ENCODE results near the gene TEX38. TPM values are rescaled to one million over a fixed set of nuclear protein-coding genes. Genes with fewer than 3 reads are reported as not detected.
A peak's percentile ranks its signal among the peaks of the same experiment; 100 is the strongest.
"Not testable (repeated sequence)": the region's sequence is repeated elsewhere in the genome, so short reads cannot be mapped to it uniquely, and the experiment has no call there.

Gene TEX38
- total RNA-seq, 4 donors from 2014 or later: not detected

DNA sequence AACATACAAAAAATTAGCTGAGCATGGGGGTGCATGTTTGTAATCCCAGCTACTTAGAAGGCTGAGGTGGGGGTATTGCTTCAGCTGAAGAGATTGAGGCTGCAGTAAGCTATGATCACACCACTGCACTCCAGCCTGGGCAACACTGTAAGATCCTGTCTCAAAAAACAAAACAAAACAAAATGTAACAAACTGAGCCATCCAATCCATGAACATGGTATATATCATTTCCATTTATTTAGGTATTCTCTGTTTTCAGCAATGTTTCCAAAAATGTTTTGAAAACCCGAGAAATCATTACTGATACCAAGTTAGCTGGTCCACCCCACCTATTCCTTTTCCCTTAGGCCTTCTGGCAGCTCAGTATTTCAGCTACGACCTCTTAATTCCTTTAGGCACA, 21.9 kb upstream of the TEX38 start:
- no peak overlapping the region for H3K27ac ChIP-seq

GRCh38 chr1:46650491-46650890, 21.2 kb upstream of the TEX38 start:
- peaks cover 0 to 12% (median 7%) of the 10 kb centered on the region in 3 donors for H3K9me3 ChIP-seq
- no peak overlapping the region for H3K4me3 ChIP-seq
- no peaks in the 10 kb centered on the region for H3K27me3 ChIP-seq
- H3K27ac ChIP-seq: no peak overlapping the region
- TF ChIP-seq, protein P1, sequence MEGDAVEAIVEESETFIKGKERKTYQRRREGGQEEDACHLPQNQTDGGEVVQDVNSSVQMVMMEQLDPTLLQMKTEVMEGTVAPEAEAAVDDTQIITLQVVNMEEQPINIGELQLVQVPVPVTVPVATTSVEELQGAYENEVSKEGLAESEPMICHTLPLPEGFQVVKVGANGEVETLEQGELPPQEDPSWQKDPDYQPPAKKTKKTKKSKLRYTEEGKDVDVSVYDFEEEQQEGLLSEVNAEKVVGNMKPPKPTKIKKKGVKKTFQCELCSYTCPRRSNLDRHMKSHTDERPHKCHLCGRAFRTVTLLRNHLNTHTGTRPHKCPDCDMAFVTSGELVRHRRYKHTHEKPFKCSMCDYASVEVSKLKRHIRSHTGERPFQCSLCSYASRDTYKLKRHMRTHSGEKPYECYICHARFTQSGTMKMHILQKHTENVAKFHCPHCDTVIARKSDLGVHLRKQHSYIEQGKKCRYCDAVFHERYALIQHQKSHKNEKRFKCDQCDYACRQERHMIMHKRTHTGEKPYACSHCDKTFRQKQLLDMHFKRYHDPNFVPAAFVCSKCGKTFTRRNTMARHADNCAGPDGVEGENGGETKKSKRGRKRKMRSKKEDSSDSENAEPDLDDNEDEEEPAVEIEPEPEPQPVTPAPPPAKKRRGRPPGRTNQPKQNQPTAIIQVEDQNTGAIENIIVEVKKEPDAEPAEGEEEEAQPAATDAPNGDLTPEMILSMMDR (IDR thresholded peaks at IDR 0.05): no peak
- TF ChIP-seq POLR2A (IDR thresholded peaks at IDR 0.05): no peak
- WGBS, 2 donors: 89 to 96% methylated on average over 3 of the region's 3 CpGs
- H3K4me1 ChIP-seq: peaks cover 0 to 22% (median 0%) of the 10 kb centered on the region in 3 donors
- H3K36me3 ChIP-seq: peaks cover 0 to 93% (median 4%) of the 10 kb centered on the region in 3 donors
- intact Hi-C loops (cut with DNase I): no loop called here
- DNase-seq: no peak

More for the DNA sequence above, 21.9 kb upstream of the TEX38 start:
- 92 to 97% methylated on average over 2 of the region's 2 CpGs for WGBS, 2 donors
- Histone ChIP-seq H3K4me3 (no peak overlapping the region), H3K36me3 (peaks cover 0 to 93% (median 4%) of the 10 kb centered on the region in 3 donors), H3K4me1 (peaks cover 0 to 22% (median 0%) of the 10 kb centered on the region in 3 donors), H3K9me3 (peaks cover 0 to 12% (median 7%) of the 10 kb centered on the region in 3 donors), H3K27me3 (no peaks in the 10 kb centered on the region)
- no peak for DNase-seq
- no peak for TF ChIP-seq POLR2A (IDR thresholded peaks at IDR 0.05)
- TF ChIP-seq, protein P1 (IDR thresholded peaks at IDR 0.05): no peak
- intact Hi-C loops (cut with DNase I): no loop called here

GRCh38 chr1:46651152-46651551, 20.5 kb upstream of the TEX38 start:
- 80 to 100% methylated on average over 1 to 2 of the region's 3 CpGs for WGBS, 2 donors
- H3K27ac ChIP-seq; intact Hi-C loops (cut with DNase I); DNase-seq; H3K27me3 ChIP-seq; H3K4me3 ChIP-seq: not testable (repeated sequence)
- Histone ChIP-seq H3K36me3 (peaks cover 0 to 93% (median 4%) of the 10 kb centered on the region in 3 donors), H3K4me1 (peaks cover 0 to 22% (median 0%) of the 10 kb centered on the region in 3 donors), H3K9me3 (peaks cover 0 to 12% (median 7%) of the 10 kb centered on the region in 3 donors)

- intact Hi-C loops (cut with DNase I): no loop called here
- TF ChIP-seq, protein P1 (IDR thresholded peaks at IDR 0.05): no peak
- TF ChIP-seq POLR2A (IDR thresholded peaks at IDR 0.05): no peak
- peak overlapping the region; percentile 8 to 67 (median 42) for H3K27ac ChIP-seq
- H3K9me3 ChIP-seq: peaks cover 0 to 12% (median 7%) of the 10 kb centered on the region in 3 donors
- DNase-seq: no peak
- no peak overlapping the region for H3K4me3 ChIP-seq
- H3K27me3 ChIP-seq: no peaks in the 10 kb centered on the region
- H3K36me3 ChIP-seq: peaks cover 0 to 94% (median 10%) of the 10 kb centered on the region in 3 donors
- 60 to 63% methylated on average over 6 of the region's 6 CpGs for WGBS, 2 donors
- peaks cover 0 to 22% (median 0%) of the 10 kb centered on the region in 3 donors for H3K4me1 ChIP-seq
Observed at GRCh38 chr1:46652321-46653100, 19.1 kb upstream of the TEX38 start.

- intact Hi-C loops (cut with DNase I): no loop called here
- Histone ChIP-seq H3K27me3 (no peaks in the 10 kb centered on the region), H3K9me3 (peaks cover 0 to 12% (median 7%) of the 10 kb centered on the region in 3 donors), H3K4me3 (no peak overlapping the region), H3K4me1 (peaks cover 0 to 22% (median 0%) of the 10 kb centered on the region in 3 donors), H3K36me3 (peaks cover 0 to 94% (median 13%) of the 10 kb centered on the region in 3 donors), H3K27ac (peak overlapping the region; percentile 8 to 67 (median 60))
- TF ChIP-seq POLR2A (IDR thresholded peaks at IDR 0.05): no peak
- TF ChIP-seq, protein P1 (IDR thresholded peaks at IDR 0.05): no peak
- WGBS, 2 donors: 65 to 72% methylated on average over 2 of the region's 2 CpGs
- no peak for DNase-seq
Observed at GRCh38 chr1:46653405-46653958, 18.2 kb upstream of the TEX38 start.
